Tibial nerve (tissue), 4 donors: Measurements from ENCODE around the gene MICALL2. TPM values are rescaled to one million over a fixed set of nuclear protein-coding genes. Genes with fewer than 3 reads are reported as not detected.
"Not testable (repeated sequence)": the region's sequence is repeated elsewhere in the genome, so short reads cannot be mapped to it uniquely, and the experiment has no call there.

ENCODE experiments used
- DNase-seq, 2 donors: peaks; one replicate each; pipeline ENCODE4 v3.0.0-alpha.2; 2019; ENCODE audit warnings: low spot score in 2 of 2
- H3K27ac ChIP-seq, 4 donors: fragments of 200-600 bp; sonication (generic) in 3 of 4; one replicate each; pipeline ENCODE4 v1.5.1; 2017 to 2019; ENCODE audit warnings: mild to moderate bottlenecking in 1 of 4
- H3K27me3 ChIP-seq, 2 donors: fragments of 200-600 bp; sonication (generic) in 1 of 2; one replicate each; pipeline versions ENCODE4 v1.5.1 to v1.6.0; 2017 to 2019
- H3K36me3 ChIP-seq, 3 donors: fragments of 200-600 bp; sonication (generic); one replicate each; pipeline ENCODE4 v1.5.1; 2018 to 2019
- H3K4me1 ChIP-seq, 4 donors: fragments of 200-600 bp; sonication (generic) in 3 of 4; one replicate each; pipeline ENCODE4 v1.5.1; 2017 to 2019
- H3K4me3 ChIP-seq, 4 donors: fragments of 200-600 bp; sonication (generic) in 3 of 4; one replicate each; pipeline ENCODE4 v1.5.1; 2017 to 2019; ENCODE audit warnings: mild to moderate bottlenecking in 1 of 4, moderate library complexity in 1 of 4
- H3K9me3 ChIP-seq, 4 donors: fragments of 200-600 bp; sonication (generic) in 3 of 4; one replicate each; pipeline ENCODE4 v1.5.1; 2017 to 2019
- CTCF ChIP-seq, 5 experiments: fragments of 200-600 bp in 3 of 5; fragments of 450-650 bp in 2 of 5; sonication (generic) in 3 of 5; IDR thresholded peaks; one replicate each; pipeline ENCODE4 v1.5.1; 2016 to 2019; ENCODE audit warnings: antibody characterized with exemption in 5 of 5, mild to moderate bottlenecking in 3 of 5, moderate library complexity in 2 of 5
- EP300 ChIP-seq, 2 donors: sonication (generic); formaldehyde crosslinking; IDR thresholded peaks; one replicate each; pipeline ENCODE4 v1.6.1; 2017; ENCODE audit warnings: antibody characterized with exemption in 2 of 2, mild to moderate bottlenecking in 1 of 2
- POLR2A ChIP-seq, 2 donors: fragments of 450-650 bp; IDR thresholded peaks; one replicate each; pipeline ENCODE4 v1.6.1; 2017; ENCODE audit warnings: antibody characterized with exemption in 2 of 2, mild to moderate bottlenecking in 2 of 2, moderate library complexity in 2 of 2
- WGBS, 2 donors: methylation state at CpG; one replicate each; pipeline ENCODE4 v1.1.5; 2018; 5-methylcytosine and 5-hydroxymethylcytosine counted together
- total RNA-seq, 4 donors: library from RNA; depleted of rRNA; stranded (reverse); fragments of >200 nt; gene quantifications; one replicate each; pipeline ENCODE4 v1.1.0, GENCODE V29; 2016

MICALL2 gene
- total RNA-seq, 4 donors from 2014 or later = 67.6 to 153 (median 104) TPM

- TF ChIP-seq CTCF (IDR thresholded peaks at IDR 0.05) (no peak), POLR2A (IDR thresholded peaks at IDR 0.05) (no peak), EP300 (IDR thresholded peaks at IDR 0.05) (no peak)
- peak overlapping the region in 2 of 4 donors; percentile 72 to 75 for H3K27ac ChIP-seq
- no peak for DNase-seq
- no peaks in the 10 kb centered on the region for H3K27me3 ChIP-seq
- H3K9me3 ChIP-seq = no peaks in the 10 kb centered on the region
- peaks cover 0 to 57% (median 0%) of the 10 kb centered on the region in 3 donors for H3K36me3 ChIP-seq
- H3K4me3 ChIP-seq = no peak overlapping the region
- WGBS, 2 donors = 84 to 85% methylated on average over 18 to 21 of the region's 21 CpGs
- peaks cover 0 to 52% (median 35%) of the 10 kb centered on the region in 4 donors for H3K4me1 ChIP-seq
These were observed 13.9 kb downstream of the MICALL2 start for GRCh38 chr7:1445341-1445740.

- DNase-seq = no peak
- peaks cover 0 to 61% (median 0%) of the 10 kb centered on the region in 3 donors for H3K36me3 ChIP-seq
- no peak for TF ChIP-seq POLR2A (IDR thresholded peaks at IDR 0.05)
- no peak for TF ChIP-seq EP300 (IDR thresholded peaks at IDR 0.05)
- TF ChIP-seq CTCF (IDR thresholded peaks at IDR 0.05) = no peak
- no peak overlapping the region for H3K4me3 ChIP-seq
- H3K27ac ChIP-seq = peak overlapping the region in 2 of 4 donors; percentile 72 to 75
- no peaks in the 10 kb centered on the region for H3K9me3 ChIP-seq
- H3K4me1 ChIP-seq = peaks cover 0 to 48% (median 31%) of the 10 kb centered on the region in 4 donors
- H3K27me3 ChIP-seq = no peaks in the 10 kb centered on the region
- 55 to 59% methylated on average over 18 to 19 of the region's 24 CpGs for WGBS, 2 donors
These were observed 14.3 kb downstream of the MICALL2 start for GRCh38 chr7:1444925-1445322.

GRCh38 chr7:1444214-1444924 lies 14.9 kb downstream of the MICALL2 start:
- no peak for TF ChIP-seq POLR2A (IDR thresholded peaks at IDR 0.05)
- no peak for TF ChIP-seq CTCF (IDR thresholded peaks at IDR 0.05)
- TF ChIP-seq EP300 (IDR thresholded peaks at IDR 0.05) = no peak
- Histone ChIP-seq H3K9me3 (no peaks in the 10 kb centered on the region), H3K36me3 (peaks cover 0 to 61% (median 0%) of the 10 kb centered on the region in 3 donors), H3K27me3 (no peaks in the 10 kb centered on the region), H3K27ac (peak overlapping the region in 1 of 4 donors; percentile 72), H3K4me3 (no peak overlapping the region), H3K4me1 (peaks cover 0 to 43% (median 25%) of the 10 kb centered on the region in 4 donors)
- DNase-seq = no peak
- WGBS, 2 donors = 91 to 96% methylated on average over 30 to 32 of the region's 45 CpGs

GRCh38 chr7:1443587-1444200 lies 15.6 kb downstream of the MICALL2 start:
- H3K9me3 ChIP-seq, H3K27ac ChIP-seq, H3K27me3 ChIP-seq, H3K4me3 ChIP-seq, DNase-seq: not testable (repeated sequence)
- WGBS, 2 donors = 84 to 89% methylated on average over 12 to 13 of the region's 42 CpGs
- Histone ChIP-seq H3K4me1 (peaks cover 0 to 36% (median 20%) of the 10 kb centered on the region in 4 donors), H3K36me3 (peaks cover 0 to 65% (median 0%) of the 10 kb centered on the region in 3 donors)

GRCh38 chr7:1442355-1443124 lies 16.7 kb downstream of the MICALL2 start:
- Histone ChIP-seq H3K36me3 (peaks cover 0 to 77% (median 0%) of the 10 kb centered on the region in 3 donors), H3K9me3 (no peaks in the 10 kb centered on the region), H3K4me3 (no peak overlapping the region), H3K4me1 (peaks cover 0 to 24% (median 11%) of the 10 kb centered on the region in 4 donors), H3K27me3 (no peaks in the 10 kb centered on the region), H3K27ac (no peak overlapping the region)
- DNase-seq = no peak
- WGBS, 2 donors = 86 to 90% methylated on average over 19 to 20 of the region's 20 CpGs
- TF ChIP-seq EP300 (IDR thresholded peaks at IDR 0.05) = no peak
- TF ChIP-seq POLR2A (IDR thresholded peaks at IDR 0.05) = no peak
- TF ChIP-seq CTCF (IDR thresholded peaks at IDR 0.05) = no peak
